ENCODE measurements around the gene EPS8L3.

DNA sequence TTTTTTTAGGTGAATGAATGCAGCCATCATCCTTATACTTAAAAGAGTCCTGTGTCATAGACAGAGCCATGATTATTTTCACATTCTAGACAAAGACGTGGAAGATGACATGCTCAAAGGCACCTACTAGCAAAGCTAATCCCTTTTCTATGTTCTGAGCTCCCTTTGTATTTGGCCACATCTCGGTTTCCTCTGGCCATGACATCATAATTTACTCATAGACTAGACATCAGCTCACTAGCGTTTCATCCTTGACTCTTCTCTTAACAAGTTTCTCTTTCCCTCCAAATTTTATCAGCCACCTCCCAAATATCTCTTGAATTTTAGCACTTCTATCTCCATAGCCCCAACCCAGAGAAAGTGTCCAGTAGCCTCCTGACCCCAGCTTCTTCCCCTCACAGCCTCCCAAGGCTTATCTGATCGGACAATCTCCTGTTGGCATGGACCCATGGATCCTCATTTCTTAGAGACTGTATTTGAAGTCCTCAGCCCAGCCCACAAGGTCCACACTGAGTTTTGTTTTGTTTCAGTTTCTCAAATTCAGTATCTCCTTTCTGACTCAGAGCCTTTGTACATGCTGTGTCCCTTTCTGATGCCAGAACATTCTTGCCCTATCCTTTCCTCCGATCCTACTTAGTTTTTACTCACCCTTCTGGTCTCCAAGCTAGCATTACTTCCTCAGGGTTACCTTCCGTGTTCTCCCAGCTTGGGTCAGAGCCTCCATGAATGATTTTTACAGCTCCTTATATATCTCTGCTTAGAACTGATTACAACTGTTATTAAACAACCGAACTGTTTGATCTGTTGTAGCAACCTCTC is 33.0 kb upstream of the EPS8L3 start:
- no peak for TF ChIP-seq CTCF (conservative IDR thresholded peaks at IDR 0.05; ENCODE audit: low read depth, low read length)
- TF ChIP-seq EZH2 (IDR thresholded peaks at IDR 0.05; ENCODE audit: borderline replicate concordance, low read depth, low read length, poor library complexity, severe bottlenecking) = no peak

Data from A673 (cell line).